Measurements from ENCODE around the gene SDK1.

Gene SDK1

GRCh38 chr7:4049202-4049601 is 748.1 kb downstream of the SDK1 start:
- in situ Hi-C loops (cut with MboI; ENCODE audit: low pct_unique_long_range_greater_than_20kb, low sequenced_read_pairs, unreplicated experiment), result no loop called here
- TF ChIP-seq CTCF (IDR thresholded peaks at IDR 0.05; ENCODE audit: extremely low read depth, insufficient read depth, missing control alignments), result no peak
- DNase-seq (ENCODE audit: low spot score), result no peak

- no peak for TF ChIP-seq CTCF (IDR thresholded peaks at IDR 0.05; ENCODE audit: extremely low read depth, insufficient read depth, missing control alignments)
- no peak for DNase-seq (ENCODE audit: low spot score)
- in situ Hi-C loops (cut with MboI; ENCODE audit: low pct_unique_long_range_greater_than_20kb, low sequenced_read_pairs, unreplicated experiment), result no loop called here
These were observed 749.1 kb downstream of the SDK1 start for GRCh38 chr7:4050126-4050660.

- DNase-seq (ENCODE audit: low spot score), result no peak
- no peak for TF ChIP-seq CTCF (IDR thresholded peaks at IDR 0.05; ENCODE audit: extremely low read depth, insufficient read depth, missing control alignments)
- in situ Hi-C loops (cut with MboI; ENCODE audit: low pct_unique_long_range_greater_than_20kb, low sequenced_read_pairs, unreplicated experiment), result no loop called here
These were observed 750.6 kb downstream of the SDK1 start for GRCh38 chr7:4051696-4052095.

- in situ Hi-C loops (cut with MboI; ENCODE audit: low pct_unique_long_range_greater_than_20kb, low sequenced_read_pairs, unreplicated experiment), result no loop called here
- no peak for DNase-seq (ENCODE audit: low spot score)
- TF ChIP-seq CTCF (IDR thresholded peaks at IDR 0.05; ENCODE audit: extremely low read depth, insufficient read depth, missing control alignments), result no peak
These were observed 751.1 kb downstream of the SDK1 start for GRCh38 chr7:4052130-4052529.

GRCh38 chr7:4054158-4054557 is 753.1 kb downstream of the SDK1 start:
- TF ChIP-seq CTCF (IDR thresholded peaks at IDR 0.05; ENCODE audit: extremely low read depth, insufficient read depth, missing control alignments), result no peak
- in situ Hi-C loops (cut with MboI; ENCODE audit: low pct_unique_long_range_greater_than_20kb, low sequenced_read_pairs, unreplicated experiment), result no loop called here
- DNase-seq (ENCODE audit: low spot score), result no peak

- in situ Hi-C loops (cut with MboI; ENCODE audit: low pct_unique_long_range_greater_than_20kb, low sequenced_read_pairs, unreplicated experiment), result no loop called here
- DNase-seq (ENCODE audit: low spot score), result no peak
- TF ChIP-seq CTCF (IDR thresholded peaks at IDR 0.05; ENCODE audit: extremely low read depth, insufficient read depth, missing control alignments), result no peak
These were observed 755.7 kb downstream of the SDK1 start for GRCh38 chr7:4056552-4057288.
